ENCODE data around the gene BUB3.

Gene BUB3, protein sequence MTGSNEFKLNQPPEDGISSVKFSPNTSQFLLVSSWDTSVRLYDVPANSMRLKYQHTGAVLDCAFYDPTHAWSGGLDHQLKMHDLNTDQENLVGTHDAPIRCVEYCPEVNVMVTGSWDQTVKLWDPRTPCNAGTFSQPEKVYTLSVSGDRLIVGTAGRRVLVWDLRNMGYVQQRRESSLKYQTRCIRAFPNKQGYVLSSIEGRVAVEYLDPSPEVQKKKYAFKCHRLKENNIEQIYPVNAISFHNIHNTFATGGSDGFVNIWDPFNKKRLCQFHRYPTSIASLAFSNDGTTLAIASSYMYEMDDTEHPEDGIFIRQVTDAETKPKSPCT

DNA sequence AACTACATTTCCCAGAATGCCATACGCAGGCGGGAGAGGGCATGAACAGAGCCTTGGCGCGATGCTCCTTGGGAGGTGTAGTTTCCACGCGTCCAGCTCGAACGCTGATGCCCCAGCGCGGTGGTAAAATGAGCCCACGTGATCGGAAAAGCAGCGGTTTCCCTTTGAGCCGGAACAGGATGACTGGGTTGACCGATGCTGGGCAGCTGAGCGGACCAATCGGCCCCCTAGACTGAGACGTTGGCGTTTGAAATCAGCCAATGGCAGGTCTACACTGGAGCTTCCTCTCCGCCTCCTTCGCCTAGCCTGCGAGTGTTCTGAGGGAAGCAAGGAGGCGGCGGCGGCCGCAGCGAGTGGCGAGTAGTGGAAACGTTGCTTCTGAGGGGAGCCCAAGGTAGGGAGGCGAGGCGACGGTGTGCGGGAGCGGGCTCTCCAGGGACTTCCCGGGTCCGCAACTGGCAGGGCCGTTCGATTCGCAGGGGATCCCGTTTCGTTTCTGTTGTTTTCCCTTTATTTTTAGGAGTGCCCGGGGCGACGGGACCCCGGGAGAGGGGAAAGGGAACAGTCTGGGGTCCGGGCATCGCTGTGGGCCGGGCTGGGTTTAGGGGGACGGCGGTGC lies at the start of gene BUB3:
Gene BUB3, plus strand, starts transcription at position 311 of the 619 bp plus-strand sequence. CDS start 516 bp downstream, outside the sequence.
- peak within 1 kb of the TSS; percentile 98 for H3K4me3 ChIP-seq (ENCODE audit: low read depth, low read length)
- TF ChIP-seq POLR2A (IDR thresholded peaks at IDR 0.05; ENCODE audit: extremely low read depth, insufficient read length) (peak; percentile 98), MYC (IDR thresholded peaks at IDR 0.05; ENCODE audit: low read depth, low read length) (peak; percentile 62)
- TF ChIP-seq, protein P1, sequence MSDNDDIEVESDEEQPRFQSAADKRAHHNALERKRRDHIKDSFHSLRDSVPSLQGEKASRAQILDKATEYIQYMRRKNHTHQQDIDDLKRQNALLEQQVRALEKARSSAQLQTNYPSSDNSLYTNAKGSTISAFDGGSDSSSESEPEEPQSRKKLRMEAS (IDR thresholded peaks at IDR 0.05; ENCODE audit: low read depth, low read length): peak; percentile 99
- TF ChIP-seq, protein P2, sequence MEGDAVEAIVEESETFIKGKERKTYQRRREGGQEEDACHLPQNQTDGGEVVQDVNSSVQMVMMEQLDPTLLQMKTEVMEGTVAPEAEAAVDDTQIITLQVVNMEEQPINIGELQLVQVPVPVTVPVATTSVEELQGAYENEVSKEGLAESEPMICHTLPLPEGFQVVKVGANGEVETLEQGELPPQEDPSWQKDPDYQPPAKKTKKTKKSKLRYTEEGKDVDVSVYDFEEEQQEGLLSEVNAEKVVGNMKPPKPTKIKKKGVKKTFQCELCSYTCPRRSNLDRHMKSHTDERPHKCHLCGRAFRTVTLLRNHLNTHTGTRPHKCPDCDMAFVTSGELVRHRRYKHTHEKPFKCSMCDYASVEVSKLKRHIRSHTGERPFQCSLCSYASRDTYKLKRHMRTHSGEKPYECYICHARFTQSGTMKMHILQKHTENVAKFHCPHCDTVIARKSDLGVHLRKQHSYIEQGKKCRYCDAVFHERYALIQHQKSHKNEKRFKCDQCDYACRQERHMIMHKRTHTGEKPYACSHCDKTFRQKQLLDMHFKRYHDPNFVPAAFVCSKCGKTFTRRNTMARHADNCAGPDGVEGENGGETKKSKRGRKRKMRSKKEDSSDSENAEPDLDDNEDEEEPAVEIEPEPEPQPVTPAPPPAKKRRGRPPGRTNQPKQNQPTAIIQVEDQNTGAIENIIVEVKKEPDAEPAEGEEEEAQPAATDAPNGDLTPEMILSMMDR (IDR thresholded peaks at IDR 0.05; ENCODE audit: low read depth, low read length): no peak
- DNase-seq (ENCODE audit: low read depth): peak; percentile 100

DNA sequence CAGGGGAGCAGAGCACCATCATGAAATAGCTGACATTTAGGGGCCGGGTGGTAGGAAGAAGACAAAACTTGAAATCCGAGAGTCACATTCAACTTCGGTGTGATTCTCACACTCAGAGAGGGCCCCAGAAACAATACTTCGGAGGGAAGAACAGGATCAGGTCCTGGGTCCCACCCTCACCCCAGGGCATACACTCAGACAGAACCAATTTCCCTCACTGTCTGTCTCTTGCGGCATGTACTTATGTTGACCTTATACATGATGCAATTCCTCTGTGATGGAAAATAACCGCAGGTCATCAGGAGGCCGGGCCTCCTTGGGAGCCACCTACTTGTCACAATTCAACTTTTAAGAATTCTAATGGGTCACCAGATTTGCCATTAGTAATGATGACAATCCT lies 44.7 kb upstream of the BUB3 start:
- H3K4me3 ChIP-seq (ENCODE audit: low read depth, low read length): no peak overlapping the region
- no peak for DNase-seq (ENCODE audit: low read depth)
- TF ChIP-seq, protein P1 (IDR thresholded peaks at IDR 0.05; ENCODE audit: low read depth, low read length): no peak
- TF ChIP-seq, protein P2 (IDR thresholded peaks at IDR 0.05; ENCODE audit: low read depth, low read length): no peak
- TF ChIP-seq MYC (IDR thresholded peaks at IDR 0.05; ENCODE audit: low read depth, low read length): no peak
- no peak for TF ChIP-seq POLR2A (IDR thresholded peaks at IDR 0.05; ENCODE audit: extremely low read depth, insufficient read length)

DNA sequence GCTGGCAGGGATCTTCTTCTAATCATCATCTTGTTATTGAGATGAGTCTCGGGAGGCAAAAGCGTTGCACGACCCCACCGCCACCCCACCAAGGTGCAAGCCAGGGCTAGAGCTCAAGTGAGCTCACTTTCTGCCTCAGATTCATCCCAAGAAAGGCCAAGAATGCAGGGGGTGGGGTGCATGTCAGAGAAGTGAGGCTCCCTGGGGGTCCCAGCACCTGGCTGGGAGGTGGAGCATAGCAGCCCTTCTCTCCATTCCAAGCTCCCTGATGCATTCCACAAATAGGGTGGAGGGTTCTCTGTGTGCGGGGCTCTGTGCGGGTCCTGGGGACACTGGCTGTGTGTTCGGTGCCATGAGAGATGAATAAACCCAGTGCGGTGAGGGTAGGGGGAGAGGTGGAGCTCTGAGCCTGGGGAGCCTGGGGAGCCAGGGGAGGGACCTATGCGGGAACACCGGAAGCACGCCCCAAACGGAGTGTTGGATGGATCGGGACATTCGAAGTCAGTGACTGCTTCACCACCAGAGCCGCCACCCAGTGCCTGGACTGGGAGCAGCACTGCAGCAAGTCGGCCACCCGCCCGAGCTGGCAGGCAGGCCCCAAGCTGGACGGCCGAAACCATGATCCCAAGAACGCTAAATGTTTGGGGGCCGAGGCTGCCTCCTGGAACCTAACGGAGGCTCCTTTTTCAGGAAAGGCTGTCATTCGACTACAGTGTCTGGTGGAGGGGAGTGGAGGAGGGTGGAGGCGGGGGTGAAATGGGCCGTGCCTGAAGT lies 36.4 kb upstream of the BUB3 start:
- DNase-seq (ENCODE audit: low read depth): no peak
- TF ChIP-seq POLR2A (IDR thresholded peaks at IDR 0.05; ENCODE audit: extremely low read depth, insufficient read length): no peak
- TF ChIP-seq, protein P1 (IDR thresholded peaks at IDR 0.05; ENCODE audit: low read depth, low read length): no peak
- no peak for TF ChIP-seq MYC (IDR thresholded peaks at IDR 0.05; ENCODE audit: low read depth, low read length)
- TF ChIP-seq, protein P2 (IDR thresholded peaks at IDR 0.05; ENCODE audit: low read depth, low read length): no peak
- no peak overlapping the region for H3K4me3 ChIP-seq (ENCODE audit: low read depth, low read length)

DNA sequence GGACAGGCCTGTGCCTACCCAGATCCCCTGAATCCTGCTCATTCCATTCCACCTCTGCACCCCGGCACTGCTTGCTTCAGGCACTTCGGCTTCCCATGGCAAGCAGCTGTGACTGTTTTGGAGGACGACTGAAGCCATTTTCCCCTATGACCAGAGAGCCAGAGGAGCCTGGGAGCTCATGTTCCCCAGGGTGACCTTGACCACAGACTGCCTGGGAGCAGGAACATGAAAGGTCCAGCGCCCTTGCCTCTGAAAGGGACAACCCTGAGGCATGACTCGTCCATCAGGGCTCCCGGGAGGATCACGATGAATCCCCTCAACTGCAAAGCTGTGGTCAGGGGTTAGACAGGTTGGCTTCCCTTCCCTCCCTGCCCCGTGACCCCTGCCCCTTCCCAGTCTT lies 35.1 kb upstream of the BUB3 start:
- TF ChIP-seq POLR2A (IDR thresholded peaks at IDR 0.05; ENCODE audit: extremely low read depth, insufficient read length): no peak
- TF ChIP-seq, protein P1 (IDR thresholded peaks at IDR 0.05; ENCODE audit: low read depth, low read length): no peak
- TF ChIP-seq MYC (IDR thresholded peaks at IDR 0.05; ENCODE audit: low read depth, low read length): no peak
- TF ChIP-seq, protein P2 (IDR thresholded peaks at IDR 0.05; ENCODE audit: low read depth, low read length): no peak
- DNase-seq (ENCODE audit: low read depth): no peak
- no peak overlapping the region for H3K4me3 ChIP-seq (ENCODE audit: low read depth, low read length)

DNA sequence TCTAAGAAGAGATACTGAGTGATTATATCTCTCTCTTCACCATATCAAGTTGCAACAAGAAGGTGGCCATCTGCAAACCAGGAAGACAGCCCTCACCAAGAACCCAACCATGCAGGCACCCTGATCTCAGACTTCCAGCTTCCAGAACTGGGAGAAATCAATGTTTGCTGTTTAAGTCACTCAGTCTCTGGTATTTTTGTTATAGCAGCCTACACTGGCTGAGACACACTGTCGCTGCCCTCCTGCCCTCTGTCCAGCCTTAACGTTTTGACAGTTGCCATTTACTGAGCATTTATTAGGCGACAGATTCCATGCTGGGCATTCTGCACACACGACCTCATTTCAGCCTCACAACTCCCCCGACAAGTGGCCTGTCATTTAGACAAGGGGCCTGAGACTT lies 28.0 kb upstream of the BUB3 start:
- no peak overlapping the region for H3K4me3 ChIP-seq (ENCODE audit: low read depth, low read length)
- DNase-seq (ENCODE audit: low read depth): no peak
- no peak for TF ChIP-seq MYC (IDR thresholded peaks at IDR 0.05; ENCODE audit: low read depth, low read length)
- TF ChIP-seq, protein P1 (IDR thresholded peaks at IDR 0.05; ENCODE audit: low read depth, low read length): no peak
- TF ChIP-seq POLR2A (IDR thresholded peaks at IDR 0.05; ENCODE audit: extremely low read depth, insufficient read length): no peak
- TF ChIP-seq, protein P2 (IDR thresholded peaks at IDR 0.05; ENCODE audit: low read depth, low read length): no peak
